HG03280 (cell line): ENCODE measurements around the gene ZC3H10.
"Not testable (repeated sequence)": the region's sequence is repeated elsewhere in the genome, so short reads cannot be mapped to it uniquely, and the experiment has no call there.

Experiments
- ATAC-seq: cut with Tn5 transposase; IDR thresholded peaks from one replicate; pipeline ENCODE4 v1.9.1; 2021; ENCODE audit warnings: mild to moderate bottlenecking, moderate library complexity; ENCODE audit not compliant: unreplicated experiment

The ZC3H10 gene, protein sequence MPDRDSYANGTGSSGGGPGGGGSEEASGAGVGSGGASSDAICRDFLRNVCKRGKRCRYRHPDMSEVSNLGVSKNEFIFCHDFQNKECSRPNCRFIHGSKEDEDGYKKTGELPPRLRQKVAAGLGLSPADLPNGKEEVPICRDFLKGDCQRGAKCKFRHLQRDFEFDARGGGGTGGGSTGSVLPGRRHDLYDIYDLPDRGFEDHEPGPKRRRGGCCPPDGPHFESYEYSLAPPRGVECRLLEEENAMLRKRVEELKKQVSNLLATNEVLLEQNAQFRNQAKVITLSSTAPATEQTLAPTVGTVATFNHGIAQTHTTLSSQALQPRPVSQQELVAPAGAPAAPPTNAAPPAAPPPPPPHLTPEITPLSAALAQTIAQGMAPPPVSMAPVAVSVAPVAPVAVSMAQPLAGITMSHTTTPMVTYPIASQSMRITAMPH

GRCh38 chr12:56117778-56118687 is at the start of gene ZC3H10:
Gene ZC3H10, plus strand, starts transcription at chr12:56118266. Its CDS starts 2,297 bp downstream, at chr12:56120563.
- ATAC-seq: peak; percentile 85

DNA sequence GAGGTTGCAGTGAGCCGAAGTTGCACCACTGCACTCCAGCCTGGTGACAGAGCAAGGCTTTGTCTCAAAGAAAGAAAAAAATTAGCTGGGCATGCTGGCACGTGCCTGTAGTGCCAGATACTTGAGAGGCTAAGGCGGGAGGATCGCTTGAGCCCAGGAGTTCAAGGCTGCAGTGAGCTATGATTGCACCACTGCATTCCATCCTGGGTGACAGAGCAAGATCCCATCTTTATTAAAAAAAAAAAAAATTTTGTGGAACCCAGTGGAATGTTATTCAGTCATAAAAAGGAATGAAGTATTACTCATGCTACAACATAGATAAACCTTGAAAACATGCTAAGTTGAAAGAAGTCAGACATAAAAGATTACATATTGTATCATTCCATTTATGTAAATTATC is 46.4 kb upstream of the ZC3H10 start:
- no peak for ATAC-seq

- ATAC-seq: no peak
These were observed 43.7 kb upstream of the ZC3H10 start for GRCh38 chr12:56074396-56074795.

GRCh38 chr12:56077966-56078365 is 40.1 kb upstream of the ZC3H10 start:
- ATAC-seq: not testable (repeated sequence)

- ATAC-seq: no peak
These were observed 39.6 kb upstream of the ZC3H10 start for GRCh38 chr12:56078427-56078826.

- ATAC-seq: peak; percentile 65
These were observed 38.9 kb upstream of the ZC3H10 start for GRCh38 chr12:56078931-56079722.

DNA sequence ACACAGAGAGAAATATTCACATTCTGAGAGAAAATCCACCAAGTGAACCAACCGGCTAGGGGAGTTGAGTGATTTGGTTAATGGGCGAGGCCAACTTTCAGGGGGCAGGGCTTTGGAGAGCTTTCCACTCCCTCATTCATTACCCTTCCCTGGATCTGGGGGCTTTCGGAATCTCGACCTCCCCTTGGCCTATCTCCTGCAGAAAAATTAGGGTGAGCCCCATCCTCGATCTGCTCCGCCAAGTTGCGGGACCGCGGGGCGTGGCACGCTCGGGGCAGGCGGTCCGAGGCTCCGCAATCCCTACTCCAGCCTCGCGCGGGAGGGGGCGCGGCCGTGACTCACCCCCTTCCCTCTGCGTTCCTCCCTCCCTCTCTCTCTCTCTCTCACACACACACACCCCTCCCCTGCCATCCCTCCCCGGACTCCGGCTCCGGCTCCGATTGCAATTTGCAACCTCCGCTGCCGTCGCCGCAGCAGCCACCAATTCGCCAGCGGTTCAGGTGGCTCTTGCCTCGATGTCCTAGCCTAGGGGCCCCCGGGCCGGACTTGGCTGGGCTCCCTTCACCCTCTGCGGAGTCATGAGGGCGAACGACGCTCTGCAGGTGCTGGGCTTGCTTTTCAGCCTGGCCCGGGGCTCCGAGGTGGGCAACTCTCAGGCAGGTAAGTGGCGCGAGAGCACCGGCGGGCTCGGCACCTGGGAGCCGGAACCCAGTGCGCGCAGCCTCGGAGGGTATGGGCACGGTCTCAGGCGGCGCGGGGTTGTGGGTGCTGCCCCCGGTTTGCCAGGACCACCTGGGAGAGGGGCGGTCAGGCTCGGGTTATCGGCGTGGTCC is 38.1 kb upstream of the ZC3H10 start, which contains the start of gene ERBB3:
Gene ERBB3 (plus strand): TSS at position 443 of the 833 bp plus-strand sequence. CDS start 136 bp downstream, at position 579.
- peak; percentile 25 for ATAC-seq

DNA sequence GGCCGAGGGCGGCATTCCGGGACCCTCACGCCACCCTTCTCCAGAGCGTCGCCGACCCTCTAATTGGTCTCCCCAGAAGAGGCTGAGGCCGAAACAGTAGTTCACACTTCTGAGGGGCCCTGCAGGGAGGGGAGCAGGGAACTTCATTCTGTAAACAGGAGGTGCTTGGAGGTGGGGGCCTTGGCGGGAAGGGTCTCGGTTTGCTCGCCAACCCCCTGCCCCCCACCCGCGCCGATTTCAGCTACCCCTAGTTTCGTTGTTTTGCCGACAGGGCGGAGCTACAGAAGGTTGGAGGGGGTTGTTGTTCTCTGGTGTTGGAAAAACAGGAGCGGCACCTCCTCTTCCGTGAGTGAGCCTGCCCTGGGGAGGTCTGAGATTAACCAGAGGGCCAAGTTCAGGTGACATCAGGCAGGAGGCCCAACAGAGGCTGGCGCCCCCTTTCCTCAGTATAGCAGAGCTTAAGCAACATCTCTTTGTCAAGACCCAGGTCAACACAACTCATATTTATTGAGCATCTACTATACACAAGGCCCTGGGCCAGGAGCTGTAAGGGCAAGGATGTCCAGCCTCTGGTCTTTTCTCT is 37.4 kb upstream of the ZC3H10 start:
- no peak for ATAC-seq

GRCh38 chr12:56081393-56082347 is 36.4 kb upstream of the ZC3H10 start:
- ATAC-seq: no peak

DNA sequence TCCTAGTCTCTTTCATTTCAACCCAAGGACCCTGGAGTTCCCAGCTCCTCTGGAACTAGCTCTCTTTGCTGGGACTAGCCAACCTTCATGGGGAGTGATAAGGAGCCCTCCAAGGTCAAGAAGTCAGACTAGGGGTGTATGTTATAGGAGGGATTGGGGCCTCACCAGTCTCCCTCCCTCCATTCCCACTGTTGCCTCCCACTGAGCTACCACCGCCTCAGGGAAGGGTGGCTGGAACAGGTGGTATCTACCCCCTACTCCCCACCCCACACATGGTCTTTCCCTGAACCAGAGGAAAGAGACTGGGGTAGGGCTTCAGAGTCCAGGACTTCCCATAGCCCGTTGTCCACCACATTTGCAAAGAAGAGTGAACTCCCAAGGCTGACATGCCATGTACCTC is 35.7 kb upstream of the ZC3H10 start:
- ATAC-seq: no peak

DNA sequence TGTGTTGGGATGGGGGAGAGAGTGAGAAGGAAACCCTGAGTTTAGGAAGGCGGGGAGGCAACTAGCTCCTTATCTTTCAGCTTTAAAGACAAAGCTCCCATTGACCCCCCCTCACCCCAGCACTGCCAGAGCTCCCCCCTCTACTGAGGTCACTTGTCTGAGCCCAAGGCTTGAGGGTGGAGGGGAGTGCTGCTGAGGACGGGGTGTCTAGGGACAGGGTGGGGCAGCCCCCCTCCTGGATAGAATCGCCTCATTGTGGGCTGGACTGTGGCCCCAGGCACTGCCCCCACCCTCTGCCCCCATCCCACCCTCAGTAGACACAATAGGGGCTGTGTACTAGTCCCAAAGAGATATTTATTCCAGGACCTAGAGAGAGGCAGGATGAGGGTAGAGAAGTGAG is 35.1 kb upstream of the ZC3H10 start:
- ATAC-seq: no peak

DNA sequence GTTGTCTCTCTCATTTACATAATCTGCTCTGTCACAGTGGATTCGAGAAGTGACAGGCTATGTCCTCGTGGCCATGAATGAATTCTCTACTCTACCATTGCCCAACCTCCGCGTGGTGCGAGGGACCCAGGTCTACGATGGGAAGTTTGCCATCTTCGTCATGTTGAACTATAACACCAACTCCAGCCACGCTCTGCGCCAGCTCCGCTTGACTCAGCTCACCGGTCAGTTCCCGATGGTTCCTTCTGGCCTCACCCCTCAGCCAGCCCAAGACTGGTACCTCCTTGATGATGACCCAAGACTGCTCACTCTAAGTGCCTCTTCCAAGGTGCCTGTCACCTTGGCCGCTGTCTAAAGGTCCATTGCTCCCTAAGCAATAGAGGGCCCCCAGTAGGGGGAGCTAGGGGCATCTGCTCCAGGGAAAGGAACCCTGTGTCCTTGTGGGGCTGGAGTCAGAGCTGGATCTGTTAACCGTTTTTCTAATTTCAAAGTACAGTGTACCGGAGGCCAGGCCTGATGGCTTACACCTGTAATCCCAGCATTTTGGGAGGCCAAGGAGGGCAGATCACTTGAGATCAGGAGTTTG is 33.0 kb upstream of the ZC3H10 start:
- no peak for ATAC-seq

- no peak for ATAC-seq
These were observed 32.0 kb upstream of the ZC3H10 start for GRCh38 chr12:56086096-56086495.

DNA sequence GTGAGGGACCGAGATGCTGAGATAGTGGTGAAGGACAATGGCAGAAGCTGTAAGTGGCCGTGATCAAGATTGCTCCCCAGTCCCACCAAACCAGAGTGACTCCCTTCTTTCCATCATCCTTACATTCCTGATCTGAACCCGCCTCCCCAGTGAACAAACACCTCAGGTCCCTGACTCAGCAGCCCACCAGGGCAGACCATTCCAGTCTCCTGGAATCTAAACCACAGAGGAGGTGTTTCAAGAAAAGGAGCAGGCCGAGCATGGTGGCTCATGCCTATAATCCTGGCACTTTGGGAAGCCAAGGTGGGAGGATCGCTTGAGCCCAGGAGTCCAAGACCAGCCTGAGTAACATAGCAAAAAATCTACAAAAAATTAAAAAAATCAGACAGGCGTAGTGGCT is 31.5 kb upstream of the ZC3H10 start:
- ATAC-seq: no peak

DNA sequence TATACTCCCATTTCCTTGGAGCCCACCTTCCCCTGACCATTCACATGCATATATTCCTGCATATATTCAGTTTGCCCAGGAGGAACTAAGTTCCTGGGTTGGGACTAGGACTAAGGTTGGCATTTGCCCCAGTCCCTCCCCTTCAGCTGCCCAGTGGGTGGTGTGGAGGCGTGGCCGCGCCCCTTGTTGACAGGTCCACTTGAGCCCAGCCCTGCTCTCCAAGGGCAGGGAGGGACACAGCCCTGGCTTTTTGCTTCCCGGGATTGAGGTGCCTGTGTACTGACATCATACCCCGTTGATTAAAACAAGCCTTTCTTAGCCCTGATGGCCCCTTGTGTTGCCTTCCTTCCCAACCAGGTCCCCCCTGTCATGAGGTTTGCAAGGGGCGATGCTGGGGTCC is 30.8 kb upstream of the ZC3H10 start:
- no peak for ATAC-seq

- ATAC-seq: no peak
These were observed 20.3 kb upstream of the ZC3H10 start for GRCh38 chr12:56097738-56098137.

DNA sequence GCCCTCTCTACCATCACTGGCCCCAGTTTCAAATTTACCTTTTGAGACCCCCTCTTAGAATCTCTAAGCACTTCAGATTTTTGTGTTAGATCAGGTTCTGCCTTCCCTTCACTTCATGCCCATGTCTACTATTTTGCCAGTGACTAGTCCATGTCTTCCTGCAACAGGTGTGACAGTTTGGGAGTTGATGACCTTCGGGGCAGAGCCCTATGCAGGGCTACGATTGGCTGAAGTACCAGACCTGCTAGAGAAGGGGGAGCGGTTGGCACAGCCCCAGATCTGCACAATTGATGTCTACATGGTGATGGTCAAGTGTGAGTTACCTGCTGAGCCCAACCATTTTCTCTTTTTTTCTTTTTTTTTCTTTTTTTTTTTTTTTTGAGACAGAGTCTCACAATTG is 19.5 kb upstream of the ZC3H10 start:
- ATAC-seq: no peak

DNA sequence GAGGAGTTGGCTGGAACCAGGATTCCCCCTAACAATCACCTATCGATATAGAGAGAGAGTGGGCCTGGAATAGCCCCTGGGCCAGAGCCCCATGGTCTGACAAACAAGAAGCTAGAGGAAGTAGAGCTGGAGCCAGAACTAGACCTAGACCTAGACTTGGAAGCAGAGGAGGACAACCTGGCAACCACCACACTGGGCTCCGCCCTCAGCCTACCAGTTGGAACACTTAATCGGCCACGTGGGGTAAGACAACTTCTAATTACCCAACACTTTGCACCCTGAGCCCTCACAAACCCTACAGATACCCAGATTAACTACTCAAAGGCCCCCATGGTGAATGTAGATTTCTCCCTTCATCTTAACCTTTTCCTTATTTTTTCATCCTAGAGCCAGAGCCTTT is 18.3 kb upstream of the ZC3H10 start:
- no peak for ATAC-seq
